Stromal cell of bone marrow (primary cell): Measurements from ENCODE around the gene SHTN1.

Source experiments
- DNase-seq: peaks from one replicate; pipeline ENCODE4 v3.0.0-alpha.2; 2012; ENCODE audit warnings: low read depth

SHTN1 gene

DNA sequence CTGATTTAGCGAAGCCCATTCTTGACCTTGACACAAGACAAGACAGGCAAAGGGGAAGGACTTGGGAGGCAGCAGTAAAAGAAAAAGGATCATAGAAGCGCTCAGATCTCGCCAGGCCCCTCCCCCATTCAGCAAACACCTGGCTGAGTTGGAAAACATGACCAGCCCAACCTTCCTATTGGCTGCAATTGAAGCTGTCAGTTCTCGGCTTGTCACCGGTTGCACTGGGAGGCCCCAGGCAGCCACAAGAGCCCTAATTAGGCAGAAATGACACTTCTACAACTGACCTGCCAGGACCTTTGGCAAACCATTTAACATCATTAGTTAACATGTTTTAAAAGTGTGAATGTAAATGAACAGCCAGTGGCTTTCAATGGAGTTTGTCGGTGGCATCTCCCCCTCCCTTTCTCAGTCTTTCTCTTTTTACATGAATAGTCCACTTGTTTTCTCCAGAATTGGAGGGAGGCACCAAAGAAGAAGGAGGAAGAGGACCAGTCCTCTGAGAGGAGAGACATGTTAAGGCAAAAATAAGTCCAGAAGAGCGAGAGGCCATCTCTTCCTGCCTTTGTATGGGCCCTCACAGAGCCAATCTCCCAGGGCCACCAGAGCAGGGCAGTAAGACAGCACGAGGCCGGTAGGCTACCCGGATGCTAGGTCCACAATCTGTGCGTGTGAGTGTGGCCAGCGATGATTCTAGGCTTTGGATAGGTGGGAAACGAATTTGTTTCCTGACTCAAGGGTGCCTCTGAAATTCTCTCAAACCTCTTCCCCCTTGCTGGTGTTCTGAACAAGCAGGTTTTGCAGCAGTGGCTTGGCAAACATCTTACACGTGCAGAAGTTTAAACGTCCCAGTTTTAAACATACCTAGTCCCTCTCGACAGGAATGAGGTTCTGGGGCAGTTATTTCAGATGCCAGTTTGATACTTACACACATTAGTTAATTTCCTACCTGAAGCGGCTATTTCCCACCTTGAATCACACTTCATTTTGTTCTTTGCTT, 170.7 kb downstream of the SHTN1 start:
- DNase-seq = no peak

DNA sequence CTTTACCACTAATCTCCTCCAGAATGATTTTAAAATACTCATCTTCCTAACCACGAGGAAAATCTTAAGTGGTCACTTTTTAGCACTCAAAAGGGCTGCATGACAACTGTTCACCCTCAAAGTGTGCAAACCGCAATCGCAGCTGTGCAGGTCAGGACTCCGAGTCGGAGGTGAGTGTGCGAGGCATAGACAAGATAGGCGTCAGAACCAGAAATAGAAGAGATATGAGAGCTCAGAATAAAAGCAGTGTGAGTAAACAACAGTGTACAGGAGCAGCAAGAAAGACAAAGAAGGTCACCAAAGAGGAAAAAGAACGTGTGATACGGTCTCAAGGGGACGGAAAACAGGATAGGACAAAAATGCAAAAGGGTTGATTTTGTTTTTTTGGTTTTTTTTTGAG, 173.2 kb downstream of the SHTN1 start:
- DNase-seq = no peak
